ENCODE data around the gene DCTN1. TPM values are rescaled to one million over a fixed set of nuclear protein-coding genes. Genes with fewer than 3 reads are reported as not detected.
"Not testable (repeated sequence)": the region's sequence is repeated elsewhere in the genome, so short reads cannot be mapped to it uniquely, and the experiment has no call there.

DCTN1 gene
- total RNA-seq, 2 donors from 2014 or later, result 68.9 to 71.4 TPM

DNA sequence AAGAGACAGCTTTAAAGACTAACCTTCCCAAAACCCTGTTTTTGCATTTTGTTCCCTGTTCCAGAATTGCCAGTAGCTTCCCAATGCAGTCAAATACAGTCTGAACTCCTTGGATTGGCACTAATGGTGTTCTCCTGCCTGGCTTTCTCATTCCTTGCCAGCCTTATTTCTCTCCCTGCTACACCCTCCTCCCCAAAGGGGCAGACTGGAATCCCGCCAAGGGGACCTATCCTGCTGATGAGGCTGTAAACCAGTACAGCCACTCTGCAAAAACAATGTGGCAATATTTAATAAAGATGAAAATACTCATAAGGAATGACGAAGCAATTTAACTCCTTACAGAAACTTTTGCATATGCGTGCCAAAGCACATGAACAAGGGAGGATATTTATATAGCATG lies 32.4 kb downstream of the DCTN1 start:
- H3K9me3 Mint-ChIP-seq, result no peaks in the 10 kb centered on the region
- ATAC-seq (replicated peaks in 1 of 2) (no peak), DNase-seq (no peak)
- H3K4me3 Mint-ChIP-seq, result no peak overlapping the region
- no peaks in the 10 kb centered on the region for H3K27me3 Mint-ChIP-seq (ENCODE audit: low read depth)
- no peaks in the 10 kb centered on the region for H3K4me1 Mint-ChIP-seq (ENCODE audit: low read depth)
- no peaks in the 10 kb centered on the region for H3K36me3 Mint-ChIP-seq (ENCODE audit: insufficient read depth in 2 of 2)
- no peak overlapping the region for H3K27ac Mint-ChIP-seq

DNA sequence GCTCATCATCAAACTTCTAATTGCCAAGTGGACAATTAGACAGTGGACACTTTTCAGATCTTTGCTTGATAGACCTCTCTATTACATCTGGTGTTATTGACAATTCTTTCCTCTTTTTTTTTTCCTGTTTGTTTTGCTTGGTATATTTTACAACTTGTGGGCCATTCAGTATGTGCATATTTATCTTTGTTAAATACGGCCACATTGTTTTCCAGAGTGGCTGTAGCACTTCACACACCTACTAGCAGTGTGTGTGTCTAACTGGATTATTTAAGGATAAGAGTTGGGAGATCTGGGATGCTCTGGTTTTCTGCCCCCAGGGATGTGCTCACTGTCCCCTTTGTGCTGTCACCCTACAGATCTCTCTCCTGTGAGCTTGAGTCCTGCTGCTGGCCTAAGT lies 32.8 kb downstream of the DCTN1 start:
- DNase-seq (no peak), ATAC-seq (replicated peaks in 1 of 2) (no peak)
- H3K27ac Mint-ChIP-seq, result no peak overlapping the region
- H3K4me3 Mint-ChIP-seq, result no peak overlapping the region
- H3K9me3 Mint-ChIP-seq, result no peaks in the 10 kb centered on the region
- no peaks in the 10 kb centered on the region for H3K36me3 Mint-ChIP-seq (ENCODE audit: insufficient read depth in 2 of 2)
- no peaks in the 10 kb centered on the region for H3K27me3 Mint-ChIP-seq (ENCODE audit: low read depth)
- no peaks in the 10 kb centered on the region for H3K4me1 Mint-ChIP-seq (ENCODE audit: low read depth)

DNA sequence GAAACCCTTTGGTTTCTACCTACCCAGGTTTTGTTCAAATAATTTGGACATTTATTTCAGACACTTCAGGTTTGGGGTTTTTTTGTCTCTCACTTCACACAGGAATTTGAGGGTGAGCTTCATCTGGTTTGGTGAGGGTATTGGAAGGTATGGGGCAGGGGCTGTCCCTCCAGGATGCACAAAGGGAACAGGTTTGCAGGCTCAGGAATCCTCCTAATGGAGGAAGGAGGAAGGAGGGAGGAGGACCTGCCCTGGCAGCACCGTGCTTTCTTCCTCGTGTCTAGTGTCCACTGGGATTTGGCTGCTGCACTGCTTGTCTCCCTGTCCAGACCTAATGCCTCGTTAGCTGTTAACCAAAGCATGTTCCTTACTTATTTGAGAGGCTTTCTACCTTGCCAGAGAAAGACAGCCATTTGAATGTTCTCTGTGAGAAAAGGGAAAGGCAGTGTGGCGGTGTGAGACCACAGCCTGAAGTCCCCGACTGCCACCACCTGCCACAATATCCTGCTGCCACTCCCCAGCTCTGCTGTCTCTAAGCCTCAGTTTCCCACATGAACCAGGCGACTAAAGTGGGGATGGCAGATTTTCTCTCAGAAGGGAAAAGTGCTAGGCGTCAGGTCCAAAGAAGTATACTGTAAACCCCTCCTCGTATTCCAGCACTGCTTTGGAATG lies 34.7 kb downstream of the DCTN1 start:
- H3K27ac Mint-ChIP-seq, result no peak overlapping the region
- no peaks in the 10 kb centered on the region for H3K9me3 Mint-ChIP-seq
- no peaks in the 10 kb centered on the region for H3K4me1 Mint-ChIP-seq (ENCODE audit: low read depth)
- H3K27me3 Mint-ChIP-seq (ENCODE audit: low read depth), result no peaks in the 10 kb centered on the region
- H3K36me3 Mint-ChIP-seq (ENCODE audit: insufficient read depth in 2 of 2), result no peaks in the 10 kb centered on the region
- DNase-seq (no peak), ATAC-seq (replicated peaks in 1 of 2) (no peak)
- H3K4me3 Mint-ChIP-seq, result no peak overlapping the region

DNA sequence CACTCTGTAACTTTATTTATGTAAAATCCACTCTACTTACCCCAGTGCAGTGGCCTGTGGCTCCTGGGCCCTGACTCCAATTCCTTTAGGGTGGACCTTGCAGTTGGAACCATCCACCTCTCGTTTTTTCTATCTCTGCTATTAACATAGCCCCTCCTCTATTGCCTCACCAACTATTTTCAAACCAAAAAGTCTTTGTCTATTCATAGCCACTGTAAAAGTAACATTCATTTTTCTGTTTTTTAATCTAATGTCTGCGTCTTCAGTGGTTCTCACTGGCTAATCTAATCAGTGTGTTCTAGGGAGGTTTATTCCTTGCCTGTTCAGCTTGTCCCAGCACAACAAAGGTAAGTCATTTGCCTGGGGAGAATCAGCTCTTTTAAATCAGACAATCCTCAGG lies 36.8 kb downstream of the DCTN1 start, which contains the start of gene SLC4A5:
SLC4A5 (minus strand) TSS at position 101 of the 400 bp plus-strand sequence. CDS start 28,393 bp downstream, outside the sequence.
- no peak within 1 kb of the TSS for H3K27ac Mint-ChIP-seq
- ATAC-seq (replicated peaks in 1 of 2), result no peak

DNA sequence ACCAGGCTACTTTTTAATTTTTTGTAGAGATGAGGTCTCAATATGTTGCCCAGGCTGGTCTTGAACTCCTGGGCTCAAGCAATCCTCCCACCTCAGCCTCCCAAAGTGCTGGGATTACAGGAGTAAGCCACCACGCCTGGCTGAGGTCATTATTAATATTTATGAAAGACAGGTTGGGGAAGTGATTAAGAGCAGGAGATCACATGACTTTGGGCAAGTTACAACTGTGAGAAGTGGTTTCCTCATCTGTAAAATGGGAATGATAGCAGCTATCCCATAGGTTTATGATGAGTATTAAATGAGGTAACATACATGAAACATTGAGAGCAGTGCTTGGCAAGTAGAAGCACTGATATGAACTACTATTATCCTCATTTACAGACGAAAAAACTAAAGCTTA lies 43.9 kb downstream of the DCTN1 start:
- not testable (repeated sequence) for H3K4me1 Mint-ChIP-seq (ENCODE audit: low read depth); DNase-seq; H3K27me3 Mint-ChIP-seq (ENCODE audit: low read depth); H3K27ac Mint-ChIP-seq; H3K4me3 Mint-ChIP-seq; ATAC-seq (replicated peaks in 1 of 2); H3K36me3 Mint-ChIP-seq (ENCODE audit: insufficient read depth in 2 of 2); H3K9me3 Mint-ChIP-seq

More for the DNA sequence above, 36.8 kb downstream of the DCTN1 start, which contains the start of gene SLC4A5:
- no peaks in the 10 kb centered on the region for H3K27me3 Mint-ChIP-seq (ENCODE audit: low read depth)
- H3K9me3 Mint-ChIP-seq, result no peaks in the 10 kb centered on the region
- H3K36me3 Mint-ChIP-seq (ENCODE audit: insufficient read depth in 2 of 2), result no peaks in the 10 kb centered on the region
- DNase-seq, result no peak
- no peaks in the 10 kb centered on the region for H3K4me1 Mint-ChIP-seq (ENCODE audit: low read depth)
- H3K4me3 Mint-ChIP-seq, result no peak within 1 kb of the TSS

DNA sequence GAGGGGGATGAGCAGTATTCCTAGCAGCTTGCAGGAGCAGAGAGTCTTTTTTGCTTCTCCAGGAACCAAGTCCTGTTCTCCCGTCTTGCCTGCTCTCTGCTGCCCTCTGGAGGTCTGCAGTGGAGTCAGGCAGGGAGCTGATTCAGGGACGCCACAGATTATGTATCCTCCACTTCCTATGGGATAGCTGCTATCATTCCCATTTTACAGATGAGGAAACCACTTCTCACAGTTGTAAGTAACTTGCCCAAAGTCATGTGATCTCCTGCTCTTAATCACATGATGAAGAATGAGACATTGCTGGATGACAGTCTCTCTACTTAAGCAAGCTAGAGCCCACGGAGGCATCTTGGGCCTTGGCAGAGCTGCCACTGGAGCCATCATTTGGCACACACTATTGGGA lies 45.2 kb downstream of the DCTN1 start:
- Mint-ChIP-seq H3K27me3 (ENCODE audit: low read depth) (no peaks in the 10 kb centered on the region), H3K27ac (no peak overlapping the region), H3K4me3 (no peak overlapping the region), H3K4me1 (ENCODE audit: low read depth) (no peaks in the 10 kb centered on the region), H3K9me3 (no peaks in the 10 kb centered on the region), H3K36me3 (ENCODE audit: insufficient read depth in 2 of 2) (no peaks in the 10 kb centered on the region)
- DNase-seq (peak; percentile 76), ATAC-seq (replicated peaks in 1 of 2) (peak; percentile 73 to 75)

DNA sequence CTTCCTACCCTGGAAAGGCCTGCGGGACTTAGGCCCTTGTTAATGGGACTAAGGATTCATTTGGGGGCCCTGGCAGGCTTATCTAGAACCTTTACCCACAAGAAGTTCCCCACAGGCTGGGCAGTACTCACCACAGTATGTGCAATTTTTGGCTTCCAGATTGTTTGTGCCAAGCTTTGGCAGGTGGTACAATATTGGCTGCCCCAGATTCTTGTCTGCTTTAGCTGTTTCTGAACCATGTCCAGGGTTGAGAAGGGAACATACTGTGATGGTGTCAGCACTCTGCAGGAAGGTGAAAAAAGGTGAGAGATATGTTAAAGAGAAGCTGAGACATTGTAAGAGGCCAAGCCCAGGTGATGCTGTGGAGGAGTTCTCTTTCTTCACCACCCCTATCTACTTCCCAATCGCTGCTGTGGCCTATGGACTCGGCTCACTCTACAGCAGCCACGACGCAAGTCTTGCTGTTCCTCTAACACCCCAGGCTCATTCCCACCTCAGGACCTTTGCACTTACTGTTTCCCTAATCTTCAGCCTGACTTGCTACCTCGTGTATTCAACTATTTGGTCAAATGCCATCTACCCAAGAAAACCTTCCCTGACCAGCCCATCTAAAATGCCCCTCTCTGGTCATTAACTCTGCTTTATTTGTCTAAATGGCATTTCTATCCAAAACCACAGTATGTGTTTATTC lies 46.1 kb downstream of the DCTN1 start:
- DNase-seq, result no peak
- Mint-ChIP-seq H3K4me3 (no peak overlapping the region), H3K27ac (no peak overlapping the region), H3K27me3 (ENCODE audit: low read depth) (no peaks in the 10 kb centered on the region), H3K4me1 (ENCODE audit: low read depth) (no peaks in the 10 kb centered on the region), H3K9me3 (no peaks in the 10 kb centered on the region), H3K36me3 (ENCODE audit: insufficient read depth in 2 of 2) (no peaks in the 10 kb centered on the region)
- no peak for ATAC-seq (replicated peaks in 1 of 2)

DNA sequence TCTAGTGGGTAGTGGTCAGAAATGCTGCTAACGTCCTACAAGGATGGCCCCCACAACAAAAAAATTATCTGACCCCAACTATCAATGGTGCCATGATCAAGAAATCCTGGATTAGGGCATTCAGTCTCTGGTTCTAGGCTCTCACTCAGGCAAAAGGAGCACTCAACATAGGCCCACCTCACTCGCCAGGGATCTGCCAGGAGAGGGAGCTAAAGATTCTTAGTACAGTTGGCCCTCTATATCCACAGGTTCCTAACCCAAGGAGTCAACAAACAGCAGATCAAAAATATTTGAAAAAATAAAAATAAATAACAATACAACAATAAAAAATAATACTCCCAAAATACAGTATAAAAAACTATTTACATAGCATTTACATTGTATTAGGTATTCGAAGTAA lies 46.9 kb downstream of the DCTN1 start:
- H3K27me3 Mint-ChIP-seq (ENCODE audit: low read depth), result no peaks in the 10 kb centered on the region
- DNase-seq (peak in 1 of 2 donors; percentile 8), ATAC-seq (replicated peaks in 1 of 2) (no peak)
- H3K4me3 Mint-ChIP-seq, result no peak overlapping the region
- H3K27ac Mint-ChIP-seq, result no peak overlapping the region
- no peaks in the 10 kb centered on the region for H3K36me3 Mint-ChIP-seq (ENCODE audit: insufficient read depth in 2 of 2)
- no peaks in the 10 kb centered on the region for H3K9me3 Mint-ChIP-seq
- no peaks in the 10 kb centered on the region for H3K4me1 Mint-ChIP-seq (ENCODE audit: low read depth)

DNA sequence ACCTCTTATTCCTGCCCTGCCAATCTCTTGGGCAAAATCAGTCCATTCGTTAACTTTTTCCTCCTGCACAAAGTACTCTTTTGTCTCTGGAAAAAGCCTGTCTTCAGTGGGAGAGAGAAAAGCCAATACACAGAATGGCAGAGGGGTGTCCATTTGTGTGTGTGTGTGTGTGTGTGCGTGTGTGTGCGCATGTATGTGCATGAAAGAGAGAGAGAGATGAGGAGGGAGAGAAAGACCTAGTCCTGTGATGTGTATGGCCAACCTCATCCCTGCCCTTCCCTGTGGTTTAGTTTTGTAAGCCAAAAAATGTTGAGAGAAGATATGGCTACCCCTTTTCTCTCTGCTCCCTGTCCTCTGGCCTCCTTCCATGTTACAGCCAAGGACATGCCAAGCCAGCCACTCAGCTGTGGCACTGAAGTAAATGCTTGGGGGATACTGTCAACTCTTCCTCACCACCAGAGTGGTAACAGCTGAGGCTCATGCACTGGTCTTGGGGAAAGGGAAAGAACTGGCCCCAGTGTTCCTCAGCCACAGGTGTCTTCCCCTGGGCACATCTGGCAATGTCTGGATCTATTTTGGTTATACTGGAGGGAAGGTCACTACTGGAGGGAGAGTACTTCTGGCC lies 47.4 kb downstream of the DCTN1 start:
- no peak overlapping the region for H3K4me3 Mint-ChIP-seq
- no peaks in the 10 kb centered on the region for H3K4me1 Mint-ChIP-seq (ENCODE audit: low read depth)
- H3K27me3 Mint-ChIP-seq (ENCODE audit: low read depth), result no peaks in the 10 kb centered on the region

DNA sequence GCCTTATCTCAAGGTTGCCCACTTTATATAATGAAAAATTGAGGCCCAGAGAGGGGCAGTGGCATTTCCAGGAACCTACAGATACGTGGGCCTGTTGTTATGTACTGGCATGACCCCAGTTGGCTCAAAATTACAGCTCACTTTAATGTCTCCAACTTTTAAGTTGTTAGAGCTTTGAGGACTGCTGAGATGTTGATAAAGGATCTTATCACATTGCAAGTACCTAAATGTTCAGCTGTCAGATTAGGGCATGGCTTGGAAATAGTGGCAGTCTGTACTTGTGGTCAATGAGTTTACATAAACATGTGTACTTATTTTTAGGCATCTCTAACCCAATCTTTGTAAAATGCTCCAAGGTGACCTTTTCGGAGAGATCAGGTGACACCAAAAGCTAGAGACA lies 51.5 kb downstream of the DCTN1 start:
- no peak for DNase-seq
- ATAC-seq (replicated peaks in 1 of 2), result no peak
- H3K27me3 Mint-ChIP-seq (ENCODE audit: low read depth), result no peaks in the 10 kb centered on the region
- H3K4me3 Mint-ChIP-seq, result no peak overlapping the region
- H3K36me3 Mint-ChIP-seq (ENCODE audit: insufficient read depth in 2 of 2), result no peaks in the 10 kb centered on the region
- H3K27ac Mint-ChIP-seq, result no peak overlapping the region
- no peaks in the 10 kb centered on the region for H3K4me1 Mint-ChIP-seq (ENCODE audit: low read depth)
- no peaks in the 10 kb centered on the region for H3K9me3 Mint-ChIP-seq

More for the DNA sequence above, 47.4 kb downstream of the DCTN1 start:
- no peak for ATAC-seq (replicated peaks in 1 of 2)
- Mint-ChIP-seq H3K27ac (no peak overlapping the region), H3K9me3 (no peaks in the 10 kb centered on the region), H3K36me3 (ENCODE audit: insufficient read depth in 2 of 2) (no peaks in the 10 kb centered on the region)
- no peak for DNase-seq

DNA sequence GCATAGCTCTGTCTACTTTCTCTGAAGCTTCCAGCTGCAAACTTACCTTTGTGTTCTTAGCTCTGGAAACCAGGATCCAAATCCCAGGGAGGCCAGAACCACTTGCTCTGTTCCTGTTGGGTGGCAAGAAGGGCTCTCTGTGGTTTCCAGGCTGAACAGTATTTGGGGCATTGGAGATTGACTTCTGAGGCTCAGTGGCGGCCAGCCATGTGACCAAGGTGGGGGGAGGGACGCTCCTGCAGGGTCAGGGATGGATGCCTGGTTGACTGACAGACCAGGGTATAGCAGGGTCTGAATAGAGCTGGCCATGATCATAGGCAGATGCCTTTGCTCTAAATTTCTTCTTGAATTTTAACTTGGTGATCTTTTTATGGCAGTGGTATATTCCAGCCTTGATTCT lies 52.0 kb downstream of the DCTN1 start:
- H3K4me3 Mint-ChIP-seq, result no peak overlapping the region
- DNase-seq (no peak), ATAC-seq (replicated peaks in 1 of 2) (no peak)
- H3K27ac Mint-ChIP-seq, result no peak overlapping the region
- no peaks in the 10 kb centered on the region for H3K4me1 Mint-ChIP-seq (ENCODE audit: low read depth)
- H3K9me3 Mint-ChIP-seq, result no peaks in the 10 kb centered on the region
- H3K36me3 Mint-ChIP-seq (ENCODE audit: insufficient read depth in 2 of 2), result no peaks in the 10 kb centered on the region
- no peaks in the 10 kb centered on the region for H3K27me3 Mint-ChIP-seq (ENCODE audit: low read depth)

DNA sequence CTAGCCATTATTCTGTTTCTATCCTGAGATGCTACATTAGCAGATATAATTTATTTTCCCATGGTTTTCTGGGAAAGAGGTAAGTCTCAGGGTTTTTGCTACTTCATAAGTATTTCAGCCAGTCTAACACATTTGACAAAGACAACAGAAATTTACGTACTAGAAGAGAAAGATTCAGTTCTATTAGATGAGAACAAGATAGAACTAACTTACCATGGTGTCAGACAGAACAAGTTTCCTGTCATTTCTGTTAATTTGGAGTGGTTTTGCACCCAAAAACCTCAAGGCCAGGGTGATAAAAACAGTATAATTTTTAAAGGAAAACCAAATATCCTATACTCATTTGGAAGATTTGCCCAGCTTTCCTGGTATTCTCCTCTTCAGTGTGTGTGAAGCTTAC lies 52.5 kb downstream of the DCTN1 start:
- Mint-ChIP-seq H3K27me3 (ENCODE audit: low read depth) (no peaks in the 10 kb centered on the region), H3K27ac (no peak overlapping the region), H3K4me1 (ENCODE audit: low read depth) (no peaks in the 10 kb centered on the region), H3K36me3 (ENCODE audit: insufficient read depth in 2 of 2) (no peaks in the 10 kb centered on the region), H3K9me3 (no peaks in the 10 kb centered on the region), H3K4me3 (no peak overlapping the region)
- ATAC-seq (replicated peaks in 1 of 2), result no peak
- DNase-seq, result no peak

DNA sequence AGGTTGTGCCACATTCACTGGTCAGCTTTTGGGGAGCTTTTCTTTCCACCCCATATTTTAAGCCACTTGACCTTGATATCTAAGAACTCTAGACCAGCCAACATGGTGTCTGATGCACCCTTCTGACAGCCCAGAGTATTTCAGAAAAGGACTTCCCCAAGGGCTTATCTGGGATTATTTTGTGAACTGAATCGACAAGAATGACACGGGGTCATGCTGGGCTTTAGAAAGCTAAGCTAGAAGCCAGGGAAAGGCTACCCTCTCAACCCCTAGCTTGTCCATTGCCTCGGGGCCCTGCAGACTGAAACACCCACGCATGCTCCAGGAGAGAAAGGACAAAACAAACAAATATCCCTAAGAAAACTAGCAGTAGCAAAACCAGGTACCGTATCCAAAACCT lies 52.9 kb downstream of the DCTN1 start:
- no peak for DNase-seq
- no peak overlapping the region for H3K27ac Mint-ChIP-seq
- ATAC-seq (replicated peaks in 1 of 2), result no peak
- H3K4me1 Mint-ChIP-seq (ENCODE audit: low read depth), result no peaks in the 10 kb centered on the region
- H3K4me3 Mint-ChIP-seq, result no peak overlapping the region
- H3K9me3 Mint-ChIP-seq, result no peaks in the 10 kb centered on the region
- H3K27me3 Mint-ChIP-seq (ENCODE audit: low read depth), result no peaks in the 10 kb centered on the region
- no peaks in the 10 kb centered on the region for H3K36me3 Mint-ChIP-seq (ENCODE audit: insufficient read depth in 2 of 2)

All from activated T-cell treated with anti-CD3 and anti-CD28 coated beads, Interleukin-2, amount 50 U/mL, for 72 hours (primary cell).